HepG2 (cell line): ENCODE measurements around the gene FGGY. TPM values are rescaled to one million over a fixed set of nuclear protein-coding genes. Genes with fewer than 3 reads are reported as not detected.

ENCODE experiments used
- ATAC-seq: fragments of 200-7000 bp; cut with Tn5 transposase; 3 replicates; pipeline ENCODE4 v1.9.1; 2020; ENCODE audit warnings: mild to moderate bottlenecking, moderate library complexity
- BruUV-seq: library from RNA; stranded (reverse); fragments of 400-500 nt; replicated peaks from 2 replicates; lab custom pipeline; 2021; lab: Mats Ljungman, UMichigan
- CTCF ChIA-PET: fragments of 300-600 bp; formaldehyde crosslinking; extraction: SDS; loops from one replicate; lab custom pipeline; 2021; ENCODE audit warnings: low total read pairs, inconsistent platforms, low intra/inter-chr PET ratio; lab: Yijun Ruan, JAX
- POLR2A ChIA-PET: fragments of 350-600 bp; sonication (Branson Sonifier 250); formaldehyde crosslinking; loops from one replicate; lab custom pipeline; 2020; ENCODE audit warnings: antibody characterized with exemption, inconsistent platforms; lab: Yijun Ruan, JAX
- DNase-seq: peaks from one replicate; pipeline ENCODE4 v3.0.0-alpha.2; 2015; ENCODE audit warnings: low spot score
- FAIRE-seq: peaks from 3 replicates; lab custom pipeline; 2011; peaks lifted over from hg19 to GRCh38; lab: Jason Lieb, UNC
- H2AFZ ChIP-seq: one replicate; pipeline ENCODE4 v1.6.1; 2011; ENCODE audit warnings: low read length, inconsistent platforms
- H3K27ac ChIP-seq: fragments of 300-600 bp; 3 replicates; pipeline ENCODE4 v1.8.0; 2011; ENCODE audit warnings: mixed run types, mild to moderate bottlenecking, mixed read lengths, low read length, inconsistent platforms; ENCODE audit not compliant: insufficient read depth; ENCODE audit errors: extremely low read length
- H3K27me3 ChIP-seq, 2 experiments: fragments of 200-600 bp in 1 of 2; 2 replicates in 1 of 2; 3 replicates in 1 of 2; pipeline versions ENCODE4 v1.6.0 to v1.8.0; 2011; ENCODE audit warnings: low read length in 2 of 2, mild to moderate bottlenecking in 2 of 2, moderate library complexity in 2 of 2, inconsistent platforms in 1 of 2; ENCODE audit not compliant: insufficient read depth in 2 of 2, control insufficient read depth in 1 of 2
- H3K36me3 ChIP-seq, 2 experiments: fragments of 200-600 bp in 1 of 2; replicated peaks in 1 of 2; 2 replicates in 1 of 2; 3 replicates in 1 of 2; pipeline versions ENCODE4 v1.5.1 to v1.8.0; 2011; ENCODE audit warnings: low read length in 2 of 2, inconsistent platforms in 1 of 2; ENCODE audit not compliant: insufficient read depth in 2 of 2, control insufficient read depth in 1 of 2
- H3K4me1 ChIP-seq: 2 replicates; pipeline ENCODE4 v1.5.1; 2012; ENCODE audit warnings: low read length, inconsistent platforms; ENCODE audit not compliant: insufficient read depth
- H3K4me2 ChIP-seq: 2 replicates; pipeline ENCODE4 v1.6.0; 2011; ENCODE audit warnings: low read depth, low read length, inconsistent platforms
- H3K4me3 ChIP-seq, 3 experiments: fragments of 200-600 bp in 1 of 3; sonication (generic), shearing (Covaris generic) in 1 of 3; replicated peaks in 1 of 3; 2 replicates each; pipeline ENCODE4 v1.5.1; 2011 to 2016; ENCODE audit warnings: low read length in 3 of 3, inconsistent platforms in 2 of 3, low read depth in 2 of 3, mild to moderate bottlenecking in 2 of 3, control low read depth in 1 of 3, mixed read lengths in 1 of 3; ENCODE audit not compliant: insufficient read depth in 1 of 3
- H3K79me2 ChIP-seq: one replicate; pipeline ENCODE4 v1.6.1; 2011; ENCODE audit warnings: low read length, inconsistent platforms; ENCODE audit not compliant: insufficient read depth
- H3K9ac ChIP-seq: 2 replicates; pipeline ENCODE4 v1.6.0; 2011; ENCODE audit warnings: mild to moderate bottlenecking, low read depth, low read length, inconsistent platforms; ENCODE audit not compliant: insufficient read depth
- H3K9me3 ChIP-seq: 2 replicates; pipeline ENCODE4 v1.5.1; 2012; ENCODE audit warnings: mild to moderate bottlenecking, low read length
- H4K20me1 ChIP-seq: 2 replicates; pipeline ENCODE4 v1.6.0; 2011; ENCODE audit warnings: inconsistent platforms, mild to moderate bottlenecking, low read length, moderate library complexity; ENCODE audit not compliant: insufficient read depth
- MIER3 ChIP-seq: IDR thresholded peaks from 2 replicates; pipeline ENCODE4 v1.6.1; 2016; ENCODE audit warnings: missing compliant biosample characterization, borderline replicate concordance
- WGBS: methylation state at CpG from one replicate; pipeline ENCODE4 v1.1.6; 2017; ENCODE audit warnings: low lambda C conversion rate; 5-methylcytosine and 5-hydroxymethylcytosine counted together
- in situ Hi-C: cut with HindIII; loops from 2 replicates; pipeline ENCODE4 v1.10.0; 2017; ENCODE audit warnings: low pct_unique_long_range_greater_than_20kb; ENCODE audit not compliant: extremely low pct_ligation_motif_present
- intact Hi-C: fragments of 100-400 bp; cut with micrococcal nuclease; formaldehyde crosslinking; loops from one replicate; pipeline ENCODE4 v1.10.0; 2022; ENCODE audit not compliant: unreplicated experiment
- polyA plus RNA-seq, 8 experiments: library from polyadenylated mRNA; depleted of rRNA in 3 of 8; stranded (reverse) in 7 of 8; unstranded in 1 of 8; fragments of >200 nt; fragmentation: Illumina TruSeq in 4 of 8; extraction: Trizol in 4 of 8; gene quantifications; 2 replicates each; pipeline versions ENCODE4 v1.2.1 to v1.2.3, GENCODE V29; 2011 to 2016; ENCODE audit warnings: low read depth in 4 of 8, missing spikeins in 1 of 8, mixed read lengths in 1 of 8; ENCODE audit not compliant: insufficient read depth in 1 of 8
- total RNA-seq, 5 experiments: library from RNA; depleted of rRNA; stranded (reverse); fragments of >200 nt; fragmentation: Illumina TruSeq; extraction: Trizol; gene quantifications; 2 replicates each; pipeline ENCODE4 v1.2.3, GENCODE V29; 2016; ENCODE audit warnings: low read depth in 1 of 5
- TF ChIP-seq, protein P1 (sequence below), 2 experiments: fragments of 450-650 bp in 1 of 2; sonication (generic) in 1 of 2; formaldehyde crosslinking in 1 of 2; IDR thresholded peaks; 2 replicates each; pipeline versions ENCODE4 v1.6.1 to v1.8.0; 2016 to 2022; ENCODE audit warnings: antibody characterized with exemption in 1 of 2, mild to moderate bottlenecking in 1 of 2, missing genetic modification reagents in 1 of 2

The FGGY gene
- total and polyA plus RNA-seq, 2 of the 13 experiments (the other 11 are each of a cell fraction or from before 2014, with no cell fraction given): 15.7 to 27.5 TPM

DNA sequence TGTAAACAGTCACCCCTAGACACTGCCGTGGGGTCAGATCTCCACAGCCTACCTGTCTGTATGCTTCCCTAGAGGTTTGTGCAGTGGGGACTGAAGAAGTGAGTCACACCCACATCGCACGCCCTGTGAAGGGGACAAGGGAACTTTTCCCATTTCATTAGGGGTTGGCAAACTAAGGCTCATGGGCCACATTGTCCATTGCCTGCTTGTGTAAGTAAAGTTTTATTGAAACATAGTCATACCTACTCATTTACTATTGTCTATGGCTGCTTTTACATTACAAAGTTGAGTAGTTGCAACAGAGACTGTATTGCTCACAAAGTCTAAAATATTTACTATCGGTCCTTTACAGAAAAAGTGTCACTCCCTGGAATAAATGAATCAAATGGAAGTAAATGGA lies 2.5 kb upstream of the FGGY start:
- intact Hi-C loops (loop anchor here (10.0 kb wide), 3 partner anchors 150 to 410 kb away; no protein-coding TSS in a partner anchor), in situ Hi-C loops (loop anchor here (10.0 kb wide), 3 partner anchors 260 to 510 kb away; partner anchors contain the start of gene JUN)
- Histone ChIP-seq H3K27ac (no peak overlapping the region), H3K4me2 (no peak overlapping the region), H3K27me3 (no peaks in the 10 kb centered on the region; a peak in 1 of 5 replicates), H3K4me3 (no peak overlapping the region), H2AFZ (no peak overlapping the region), H3K4me1 (peaks cover 70% of the 10 kb centered on the region), H3K36me3 (no peaks in the 10 kb centered on the region), H3K9me3 (no peaks in the 10 kb centered on the region), H4K20me1 (no peaks in the 10 kb centered on the region), H3K79me2 (no peaks in the 10 kb centered on the region), H3K9ac (no peak overlapping the region)
- ChIA-PET CTCF (no interaction called here), POLR2A (no interaction called here)
- TF ChIP-seq, protein P1, sequence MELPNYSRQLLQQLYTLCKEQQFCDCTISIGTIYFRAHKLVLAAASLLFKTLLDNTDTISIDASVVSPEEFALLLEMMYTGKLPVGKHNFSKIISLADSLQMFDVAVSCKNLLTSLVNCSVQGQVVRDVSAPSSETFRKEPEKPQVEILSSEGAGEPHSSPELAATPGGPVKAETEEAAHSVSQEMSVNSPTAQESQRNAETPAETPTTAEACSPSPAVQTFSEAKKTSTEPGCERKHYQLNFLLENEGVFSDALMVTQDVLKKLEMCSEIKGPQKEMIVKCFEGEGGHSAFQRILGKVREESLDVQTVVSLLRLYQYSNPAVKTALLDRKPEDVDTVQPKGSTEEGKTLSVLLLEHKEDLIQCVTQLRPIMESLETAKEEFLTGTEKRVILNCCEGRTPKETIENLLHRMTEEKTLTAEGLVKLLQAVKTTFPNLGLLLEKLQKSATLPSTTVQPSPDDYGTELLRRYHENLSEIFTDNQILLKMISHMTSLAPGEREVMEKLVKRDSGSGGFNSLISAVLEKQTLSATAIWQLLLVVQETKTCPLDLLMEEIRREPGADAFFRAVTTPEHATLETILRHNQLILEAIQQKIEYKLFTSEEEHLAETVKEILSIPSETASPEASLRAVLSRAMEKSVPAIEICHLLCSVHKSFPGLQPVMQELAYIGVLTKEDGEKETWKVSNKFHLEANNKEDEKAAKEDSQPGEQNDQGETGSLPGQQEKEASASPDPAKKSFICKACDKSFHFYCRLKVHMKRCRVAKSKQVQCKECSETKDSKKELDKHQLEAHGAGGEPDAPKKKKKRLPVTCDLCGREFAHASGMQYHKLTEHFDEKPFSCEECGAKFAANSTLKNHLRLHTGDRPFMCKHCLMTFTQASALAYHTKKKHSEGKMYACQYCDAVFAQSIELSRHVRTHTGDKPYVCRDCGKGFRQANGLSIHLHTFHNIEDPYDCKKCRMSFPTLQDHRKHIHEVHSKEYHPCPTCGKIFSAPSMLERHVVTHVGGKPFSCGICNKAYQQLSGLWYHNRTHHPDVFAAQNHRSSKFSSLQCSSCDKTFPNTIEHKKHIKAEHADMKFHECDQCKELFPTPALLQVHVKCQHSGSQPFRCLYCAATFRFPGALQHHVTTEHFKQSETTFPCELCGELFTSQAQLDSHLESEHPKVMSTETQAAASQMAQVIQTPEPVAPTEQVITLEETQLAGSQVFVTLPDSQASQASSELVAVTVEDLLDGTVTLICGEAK (IDR thresholded peaks at IDR 0.05): no peak
- TF ChIP-seq, protein P1 (CRISPR knock-in tag; IDR thresholded peaks at IDR 0.05): peak; percentile 90; the same call in 1 of the 2 replicates
- no peak for TF ChIP-seq MIER3 (CRISPR knock-in tag)
- DNase-seq (no peak), ATAC-seq (no peak), FAIRE-seq (no peak)
- BruUV-seq: no TSS peak
- 100% methylated on average over 4 of the region's 4 CpGs for WGBS
